SHP77 treated with DMSO at 0.1 percent for 48 hours (cell line): ENCODE data around the gene TRIM2.

ENCODE experiments used
- DNase-seq: peaks from one replicate; lab custom pipeline; 2025; lab: John Stamatoyannopoulos, UW

TRIM2 gene

GRCh38 chr4:153248641-153249198 is 44.5 kb downstream of the TRIM2 start:
- DNase-seq, result no peak

GRCh38 chr4:153249199-153250041 is 45.2 kb downstream of the TRIM2 start:
- peak; percentile 42 for DNase-seq

DNA sequence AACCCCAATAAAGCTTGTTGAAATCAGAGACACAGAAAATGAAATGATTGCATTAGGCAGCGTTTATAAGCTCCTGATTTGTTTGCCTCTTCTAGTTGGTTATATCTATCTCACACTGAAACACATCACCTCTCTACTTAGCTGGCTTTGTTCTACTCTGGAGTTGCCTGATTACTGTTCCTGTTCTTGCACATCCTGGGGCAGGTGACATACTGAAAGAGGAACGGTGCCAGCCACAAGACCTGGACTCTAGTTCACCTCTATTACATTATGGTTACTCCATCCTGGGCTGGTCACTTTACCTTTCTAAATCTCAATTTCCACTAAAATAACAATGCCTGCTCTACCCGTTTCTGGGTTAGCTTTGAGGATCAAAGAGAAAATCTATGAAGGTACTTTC is 47.9 kb downstream of the TRIM2 start:
- no peak for DNase-seq

GRCh38 chr4:153255233-153255632 is 51.0 kb downstream of the TRIM2 start:
- DNase-seq, result no peak

DNA sequence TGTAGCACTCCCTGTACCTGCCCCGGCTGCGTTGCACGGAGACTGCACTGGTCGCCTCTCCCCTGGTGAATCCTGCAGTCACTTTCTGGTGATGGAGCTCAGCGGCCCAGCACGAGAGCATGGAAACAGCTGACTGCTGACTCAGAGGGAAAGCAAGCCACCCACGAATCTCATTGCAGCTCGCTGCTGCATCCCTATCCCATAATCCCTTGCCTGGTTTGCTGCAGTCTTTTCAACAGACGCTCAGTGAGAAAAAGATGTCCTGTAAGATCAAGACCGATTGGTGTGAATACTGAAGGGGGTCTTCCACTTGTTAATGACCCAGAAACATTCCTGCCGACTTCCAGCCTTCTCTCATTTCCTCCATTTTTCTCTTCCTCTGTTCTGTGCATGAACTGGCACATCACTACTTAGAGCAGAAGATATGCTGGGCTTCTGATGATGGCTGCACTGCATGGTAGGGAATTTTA is 52.9 kb downstream of the TRIM2 start:
- DNase-seq, result peak; percentile 27

GRCh38 chr4:153257991-153258390 is 53.7 kb downstream of the TRIM2 start:
- DNase-seq, result no peak

GRCh38 chr4:153258750-153259149 is 54.5 kb downstream of the TRIM2 start:
- no peak for DNase-seq

GRCh38 chr4:153259661-153260060 is 55.4 kb downstream of the TRIM2 start:
- DNase-seq, result no peak

DNA sequence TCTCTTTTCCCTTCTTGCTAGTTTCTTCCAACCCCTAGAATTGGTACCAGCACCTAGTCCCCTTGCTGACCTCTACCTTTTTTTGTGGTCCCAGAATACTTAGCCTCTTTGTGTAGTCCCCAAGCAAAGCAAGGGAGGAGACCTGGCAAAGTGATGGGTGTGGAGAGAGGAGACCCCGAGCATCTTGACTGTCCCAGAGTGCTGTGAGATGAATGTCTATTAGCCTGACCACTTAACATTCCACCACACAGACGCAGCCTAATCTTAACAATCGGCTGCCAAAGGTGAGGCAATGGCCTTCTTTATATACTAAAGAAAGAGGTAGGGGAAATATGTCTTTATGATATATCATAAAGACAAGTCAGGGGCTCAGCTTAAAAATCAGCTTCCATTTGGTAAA is 55.9 kb downstream of the TRIM2 start:
- DNase-seq, result no peak

DNA sequence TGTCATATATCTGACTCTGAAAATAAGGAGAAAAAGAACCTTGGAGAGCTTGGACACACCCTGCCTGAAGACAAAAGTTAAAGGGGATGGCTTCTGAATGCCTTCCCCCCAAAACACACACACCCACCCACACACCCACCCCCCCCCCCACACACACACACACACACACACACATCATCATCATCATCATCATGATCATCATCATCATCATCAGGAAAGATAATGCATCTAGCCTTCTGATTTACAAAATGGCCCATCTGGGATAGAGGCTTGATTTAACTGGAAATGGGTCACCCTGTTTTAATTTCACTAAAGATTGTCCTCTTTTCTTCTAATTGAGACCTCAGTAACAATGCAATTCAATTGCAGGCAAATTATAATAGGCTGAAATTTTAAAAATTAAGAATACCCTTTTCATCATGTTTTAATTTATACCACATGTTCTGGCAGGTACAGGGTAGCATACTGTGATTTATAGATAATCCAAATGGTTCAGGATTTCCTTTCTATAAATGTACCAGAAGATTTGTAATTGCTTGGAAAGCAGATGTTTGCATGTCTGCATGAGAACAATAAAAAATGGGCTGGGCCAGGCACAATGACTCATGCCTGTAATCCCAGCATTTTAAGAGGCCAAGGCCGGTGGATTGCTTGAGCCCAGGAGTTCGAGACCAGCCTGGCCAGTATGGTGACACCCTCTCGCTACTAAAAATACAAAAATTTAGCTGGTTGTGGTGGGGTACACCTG is 56.5 kb downstream of the TRIM2 start:
- DNase-seq, result no peak

DNA sequence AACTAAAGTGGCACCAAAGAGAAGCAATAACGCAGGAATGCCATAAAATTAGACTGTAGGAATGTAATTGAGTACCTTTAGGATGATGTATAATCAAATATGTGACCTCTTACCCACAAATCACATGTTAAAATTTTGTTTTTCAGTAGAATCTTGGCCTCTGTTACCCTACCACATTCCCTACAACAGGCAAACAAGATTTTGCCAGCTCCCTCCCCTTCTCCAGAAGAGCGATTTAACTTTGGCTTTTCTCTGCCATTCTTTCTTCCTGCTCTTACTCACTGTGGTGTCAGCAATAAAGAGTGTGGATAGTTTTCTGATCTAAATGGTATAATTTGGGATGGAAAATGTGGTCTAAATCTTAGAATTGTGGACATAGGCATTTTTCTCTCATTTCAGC is 57.2 kb downstream of the TRIM2 start:
- no peak for DNase-seq

DNA sequence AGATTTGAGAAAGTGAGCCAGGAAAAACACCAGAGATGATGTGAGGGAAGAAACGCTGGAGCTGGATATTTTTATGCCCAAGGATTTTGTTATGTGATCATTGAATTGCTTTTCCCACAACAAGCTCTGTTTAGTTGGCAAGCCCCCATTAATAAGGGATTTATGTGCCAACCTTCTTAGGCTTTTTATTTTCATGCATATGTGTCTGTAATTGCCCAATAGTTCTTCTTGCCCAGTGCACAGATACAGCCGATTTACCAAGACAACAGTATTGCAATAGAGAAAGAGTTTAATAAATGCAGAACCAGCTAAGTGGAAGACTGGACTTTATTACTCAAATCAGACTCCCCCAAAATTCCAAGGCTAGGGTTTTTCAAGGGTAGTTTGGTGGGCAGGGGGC is 57.7 kb downstream of the TRIM2 start:
- DNase-seq, result no peak

DNA sequence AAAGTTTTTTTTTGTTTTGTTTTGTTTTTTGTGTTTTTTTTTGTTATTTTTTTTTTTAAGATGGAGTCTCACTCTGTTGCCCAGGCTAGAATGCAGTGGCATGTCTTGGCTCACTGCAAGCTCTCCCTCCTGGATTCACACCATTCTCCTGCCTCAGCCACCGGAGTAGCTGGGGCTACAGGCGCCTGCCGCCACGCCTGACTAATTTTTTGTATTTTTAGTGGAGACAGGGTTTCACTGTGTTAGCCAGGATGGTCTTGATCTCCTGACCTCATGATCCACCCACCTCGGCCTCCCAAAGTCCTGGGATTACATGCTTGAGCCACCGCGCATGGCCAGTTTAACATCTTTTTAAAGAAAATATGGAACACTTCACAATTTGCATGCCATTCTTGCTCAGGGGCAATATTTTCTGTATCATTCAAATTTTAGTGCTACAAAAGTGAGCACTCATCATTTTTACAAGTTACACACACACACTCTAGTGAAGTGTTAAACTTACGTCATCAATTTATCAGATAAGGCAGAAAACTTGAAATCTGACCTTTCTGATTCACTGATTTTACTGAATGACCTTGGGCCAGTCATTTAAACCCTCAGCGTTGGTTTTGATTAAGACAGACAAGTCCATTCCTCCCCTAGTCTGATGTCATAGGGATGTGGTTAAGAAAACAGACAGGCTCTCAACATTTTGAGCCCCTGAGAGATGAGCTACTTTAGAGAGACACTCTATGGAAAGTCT is 61.2 kb downstream of the TRIM2 start:
- no peak for DNase-seq

DNA sequence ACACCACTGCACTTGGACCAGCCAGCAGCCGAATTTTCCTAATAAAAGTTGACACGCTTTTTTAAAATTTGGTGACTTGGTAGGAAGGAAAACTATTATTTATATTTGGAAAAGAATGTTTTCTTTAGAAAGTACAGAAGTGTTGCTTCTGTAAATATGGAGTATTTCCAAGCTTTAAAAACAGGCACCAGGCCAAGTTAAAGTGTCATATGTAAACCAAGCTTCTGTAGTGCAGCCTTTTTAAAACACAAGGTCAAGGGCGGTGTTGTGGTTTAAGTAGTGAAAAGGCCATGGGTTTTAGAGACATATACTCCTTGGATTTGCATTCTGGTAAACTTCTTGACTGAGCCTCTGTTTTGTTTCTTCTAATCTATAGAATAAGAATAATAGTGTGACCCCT is 62.7 kb downstream of the TRIM2 start:
- no peak for DNase-seq

DNA sequence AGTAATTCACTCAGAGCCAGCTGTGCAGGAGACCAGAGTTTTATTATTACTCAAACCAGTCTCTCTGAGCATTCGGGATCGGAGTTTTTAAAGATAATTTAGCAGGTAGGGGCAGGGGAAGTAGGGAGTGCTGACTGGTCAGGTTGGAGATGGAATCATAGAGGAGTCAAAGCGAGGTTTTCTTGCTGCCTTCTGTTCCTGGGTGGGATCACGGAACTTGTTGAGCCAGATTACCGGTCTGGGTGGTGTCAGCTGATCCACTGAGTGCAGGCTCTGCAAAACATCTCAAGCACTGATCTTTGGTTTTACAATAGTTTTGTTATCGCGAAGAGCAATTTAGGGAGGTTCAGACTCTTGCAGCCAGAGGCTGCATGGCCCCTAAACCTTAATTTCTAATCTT is 63.6 kb downstream of the TRIM2 start:
- DNase-seq, result no peak

DNA sequence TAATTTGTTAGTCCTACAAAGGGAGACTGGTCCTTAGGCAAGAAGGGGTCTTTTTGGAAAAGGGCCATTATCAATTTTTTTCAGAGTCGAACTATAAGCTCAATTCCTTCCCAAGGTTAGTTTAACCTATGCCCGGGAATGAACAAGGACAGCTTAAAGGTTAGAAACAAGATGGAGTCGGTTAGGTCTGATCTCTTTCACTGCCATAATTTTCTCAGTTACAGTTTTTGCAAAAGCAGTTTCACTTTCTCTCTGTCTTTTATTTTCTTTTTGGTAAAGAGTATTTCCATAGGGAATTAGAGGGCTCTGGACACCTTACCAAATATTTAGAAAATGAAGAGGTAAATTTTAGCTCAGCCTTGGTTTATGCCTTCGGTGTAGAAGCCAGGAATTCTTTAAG is 64.1 kb downstream of the TRIM2 start:
- DNase-seq, result no peak

DNA sequence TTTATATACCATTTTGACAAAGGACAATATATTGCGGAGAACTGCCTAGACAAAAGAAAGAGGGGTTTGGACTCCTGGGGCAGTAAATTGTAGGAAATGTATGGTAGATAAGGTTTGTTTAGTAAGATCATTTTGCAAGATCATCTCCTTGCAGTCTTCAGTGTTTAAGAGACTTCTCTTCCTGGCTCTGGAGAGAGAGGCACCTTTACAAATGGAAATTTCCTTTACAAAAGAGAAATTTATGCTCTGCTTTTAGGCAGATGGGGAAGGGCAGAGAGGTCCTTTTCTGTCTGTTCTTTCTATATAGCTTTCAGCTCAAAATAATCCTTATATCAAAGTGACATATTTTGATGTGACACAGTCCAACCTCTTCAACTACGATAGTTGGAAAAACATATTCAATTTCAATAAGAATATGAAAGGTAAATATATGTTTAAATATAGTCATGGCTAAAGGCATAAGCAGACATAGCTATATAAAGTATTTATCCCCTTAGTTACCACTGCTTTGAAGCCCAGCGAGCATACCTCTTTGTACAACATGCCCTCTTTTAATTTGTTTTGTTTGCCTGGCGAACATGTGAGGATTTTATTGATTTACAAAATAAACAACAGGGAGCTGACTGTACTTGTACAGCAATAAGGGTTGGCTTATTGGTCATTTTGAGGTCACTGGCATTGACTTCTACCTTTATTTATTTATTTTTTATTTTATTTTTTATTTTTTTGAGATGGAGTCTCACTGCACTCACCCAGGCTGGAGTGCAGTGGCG is 65.2 kb downstream of the TRIM2 start:
- DNase-seq, result no peak

- no peak for DNase-seq
These were observed 66.1 kb downstream of the TRIM2 start for GRCh38 chr4:153270361-153270760.

- DNase-seq, result no peak
These were observed 67.6 kb downstream of the TRIM2 start for GRCh38 chr4:153271820-153272219.

DNA sequence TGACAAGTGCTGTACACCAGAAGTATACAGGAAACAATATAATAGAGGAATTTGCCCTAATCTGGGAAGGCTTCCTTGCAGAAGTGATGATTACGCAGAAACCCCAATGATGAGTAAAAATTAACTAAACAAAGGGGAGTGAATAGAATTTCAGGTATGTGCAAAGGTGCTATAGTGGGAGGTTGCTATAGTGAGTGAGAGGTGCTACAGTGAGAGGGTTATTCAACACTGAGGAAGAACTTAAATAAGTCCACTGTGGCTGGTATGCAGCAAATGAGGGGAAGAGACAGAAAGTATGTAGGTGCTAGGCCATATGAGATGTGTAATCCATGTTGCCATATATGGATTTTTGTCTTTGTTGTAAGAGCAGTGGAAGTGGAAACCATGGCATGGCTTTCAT is 69.5 kb downstream of the TRIM2 start:
- no peak for DNase-seq

- DNase-seq, result no peak
These were observed 70.7 kb downstream of the TRIM2 start for GRCh38 chr4:153274967-153275366.
